Activated T-cell treated with anti-CD3 and anti-CD28 coated beads, Interleukin-2, amount 50 U/mL, for 4 hours (primary cell): ENCODE results near the gene SKAP2. TPM values are rescaled to one million over a fixed set of nuclear protein-coding genes. Genes with fewer than 3 reads are reported as not detected.

Experiments used
- ATAC-seq, 2 donors: fragments of 200-7000 bp; cut with Tn5 transposase; one replicate each; pipeline ENCODE4 v1.10.0; 2021
- DNase-seq: peaks from one replicate; pipeline ENCODE4 v3.0.0-alpha.2; 2020
- H3K27me3 Mint-ChIP-seq: one replicate; pipeline ENCODE4 v1.8.0; 2021; ENCODE audit warnings: low read depth, mixed read lengths
- H3K36me3 Mint-ChIP-seq: one replicate; pipeline ENCODE4 v1.8.0; 2022; ENCODE audit warnings: mixed read lengths; ENCODE audit not compliant: insufficient read depth
- H3K4me1 Mint-ChIP-seq: one replicate; pipeline ENCODE4 v1.8.0; 2021; ENCODE audit warnings: low read depth, mixed read lengths
- H3K4me3 Mint-ChIP-seq: one replicate; pipeline ENCODE4 v1.8.0; 2021; ENCODE audit warnings: mild to moderate bottlenecking, moderate library complexity, mixed read lengths
- H3K9me3 Mint-ChIP-seq: one replicate; pipeline ENCODE4 v1.8.0; 2021; ENCODE audit warnings: mixed read lengths
- total RNA-seq, 3 donors: library from RNA; stranded (reverse); gene quantifications; one replicate each; pipeline ENCODE4 v1.2.1, GENCODE V29; 2021

SKAP2 gene
- total RNA-seq, 3 donors from 2014 or later = 2.3 to 5.4 (median 4.1) TPM

- Mint-ChIP-seq H3K27me3 (peaks cover 3% of the 10 kb centered on the region), H3K4me3 (no peak overlapping the region), H3K9me3 (no peaks in the 10 kb centered on the region), H3K4me1 (no peaks in the 10 kb centered on the region), H3K36me3 (no peaks in the 10 kb centered on the region)
- ATAC-seq (no peak), DNase-seq (no peak)
These were observed 215.0 kb downstream of the SKAP2 start for GRCh38 chr7:26649388-26649787.

GRCh38 chr7:26648554-26648953 is 215.8 kb downstream of the SKAP2 start:
- Mint-ChIP-seq H3K4me1 (no peaks in the 10 kb centered on the region), H3K9me3 (no peaks in the 10 kb centered on the region), H3K36me3 (no peaks in the 10 kb centered on the region), H3K27me3 (peaks cover 3% of the 10 kb centered on the region), H3K4me3 (no peak overlapping the region)
- no peak for ATAC-seq
- no peak for DNase-seq

GRCh38 chr7:26646336-26647048 is 217.9 kb downstream of the SKAP2 start:
- peaks cover 1% of the 10 kb centered on the region for H3K27me3 Mint-ChIP-seq
- no peaks in the 10 kb centered on the region for H3K4me1 Mint-ChIP-seq
- DNase-seq (no peak), ATAC-seq (no peak)
- H3K4me3 Mint-ChIP-seq = no peak overlapping the region
- no peaks in the 10 kb centered on the region for H3K36me3 Mint-ChIP-seq
- H3K9me3 Mint-ChIP-seq = no peaks in the 10 kb centered on the region

GRCh38 chr7:26645121-26645520 is 219.3 kb downstream of the SKAP2 start:
- no peak overlapping the region for H3K4me3 Mint-ChIP-seq
- no peak for ATAC-seq
- H3K27me3 Mint-ChIP-seq = no peaks in the 10 kb centered on the region
- H3K36me3 Mint-ChIP-seq = no peaks in the 10 kb centered on the region
- H3K9me3 Mint-ChIP-seq = no peaks in the 10 kb centered on the region
- no peak for DNase-seq
- H3K4me1 Mint-ChIP-seq = no peaks in the 10 kb centered on the region

- no peaks in the 10 kb centered on the region for H3K9me3 Mint-ChIP-seq
- no peak overlapping the region for H3K4me3 Mint-ChIP-seq
- H3K4me1 Mint-ChIP-seq = no peaks in the 10 kb centered on the region
- H3K36me3 Mint-ChIP-seq = no peaks in the 10 kb centered on the region
- no peaks in the 10 kb centered on the region for H3K27me3 Mint-ChIP-seq
- ATAC-seq (no peak), DNase-seq (no peak)
These were observed 222.0 kb downstream of the SKAP2 start for GRCh38 chr7:26642416-26642815.

- DNase-seq = no peak
- H3K4me3 Mint-ChIP-seq = no peak overlapping the region
- ATAC-seq = no peak
- H3K27me3 Mint-ChIP-seq = peaks cover under 1% of the 10 kb centered on the region
- no peaks in the 10 kb centered on the region for H3K36me3 Mint-ChIP-seq
- H3K4me1 Mint-ChIP-seq = no peaks in the 10 kb centered on the region
- no peaks in the 10 kb centered on the region for H3K9me3 Mint-ChIP-seq
These were observed 224.7 kb downstream of the SKAP2 start for GRCh38 chr7:26639695-26640094.

GRCh38 chr7:26639111-26639510 is 225.3 kb downstream of the SKAP2 start:
- no peak for ATAC-seq
- Mint-ChIP-seq H3K36me3 (no peaks in the 10 kb centered on the region), H3K9me3 (no peaks in the 10 kb centered on the region), H3K4me1 (no peaks in the 10 kb centered on the region), H3K27me3 (peaks cover 3% of the 10 kb centered on the region), H3K4me3 (no peak overlapping the region)
- no peak for DNase-seq

- ATAC-seq (no peak), DNase-seq (no peak)
- H3K27me3 Mint-ChIP-seq = peaks cover 3% of the 10 kb centered on the region
- H3K4me3 Mint-ChIP-seq = no peak overlapping the region
- H3K4me1 Mint-ChIP-seq = peaks cover 5% of the 10 kb centered on the region
- no peaks in the 10 kb centered on the region for H3K36me3 Mint-ChIP-seq
- H3K9me3 Mint-ChIP-seq = no peaks in the 10 kb centered on the region
These were observed 226.2 kb downstream of the SKAP2 start for GRCh38 chr7:26638140-26638539.

GRCh38 chr7:26637610-26638009 is 226.8 kb downstream of the SKAP2 start:
- peaks cover 5% of the 10 kb centered on the region for H3K4me1 Mint-ChIP-seq
- no peak overlapping the region for H3K4me3 Mint-ChIP-seq
- ATAC-seq (no peak), DNase-seq (no peak)
- no peaks in the 10 kb centered on the region for H3K9me3 Mint-ChIP-seq
- no peaks in the 10 kb centered on the region for H3K36me3 Mint-ChIP-seq
- H3K27me3 Mint-ChIP-seq = peaks cover 3% of the 10 kb centered on the region

GRCh38 chr7:26636808-26637207 is 227.6 kb downstream of the SKAP2 start:
- DNase-seq (no peak), ATAC-seq (no peak)
- Mint-ChIP-seq H3K9me3 (no peaks in the 10 kb centered on the region), H3K27me3 (peaks cover 3% of the 10 kb centered on the region), H3K4me1 (peaks cover 5% of the 10 kb centered on the region), H3K4me3 (no peak overlapping the region), H3K36me3 (no peaks in the 10 kb centered on the region)

- H3K4me1 Mint-ChIP-seq = peaks cover 5% of the 10 kb centered on the region
- no peaks in the 10 kb centered on the region for H3K9me3 Mint-ChIP-seq
- ATAC-seq = no peak
- DNase-seq = no peak
- peaks cover 9% of the 10 kb centered on the region for H3K27me3 Mint-ChIP-seq
- no peaks in the 10 kb centered on the region for H3K36me3 Mint-ChIP-seq
- H3K4me3 Mint-ChIP-seq = no peak overlapping the region
These were observed 230.8 kb downstream of the SKAP2 start for GRCh38 chr7:26633557-26633956.

- peaks cover 5% of the 10 kb centered on the region for H3K4me1 Mint-ChIP-seq
- ATAC-seq (no peak), DNase-seq (no peak)
- H3K27me3 Mint-ChIP-seq = peaks cover 9% of the 10 kb centered on the region
- H3K36me3 Mint-ChIP-seq = no peaks in the 10 kb centered on the region
- H3K4me3 Mint-ChIP-seq = no peak overlapping the region
- no peaks in the 10 kb centered on the region for H3K9me3 Mint-ChIP-seq
These were observed 232.8 kb downstream of the SKAP2 start for GRCh38 chr7:26631601-26632000.

GRCh38 chr7:26630941-26631580 is 233.3 kb downstream of the SKAP2 start:
- Mint-ChIP-seq H3K4me3 (no peak overlapping the region), H3K36me3 (no peaks in the 10 kb centered on the region), H3K9me3 (no peaks in the 10 kb centered on the region), H3K27me3 (peaks cover 11% of the 10 kb centered on the region), H3K4me1 (peaks cover 5% of the 10 kb centered on the region)
- no peak for ATAC-seq
- DNase-seq = no peak

- no peak for ATAC-seq
- Mint-ChIP-seq H3K4me1 (peaks cover 5% of the 10 kb centered on the region), H3K27me3 (peaks cover 11% of the 10 kb centered on the region), H3K36me3 (no peaks in the 10 kb centered on the region), H3K9me3 (no peaks in the 10 kb centered on the region), H3K4me3 (no peak overlapping the region)
- no peak for DNase-seq
These were observed 234.0 kb downstream of the SKAP2 start for GRCh38 chr7:26630361-26630760.

GRCh38 chr7:26629696-26630095 is 234.7 kb downstream of the SKAP2 start:
- ATAC-seq (no peak), DNase-seq (no peak)
- no peaks in the 10 kb centered on the region for H3K9me3 Mint-ChIP-seq
- peaks cover 11% of the 10 kb centered on the region for H3K27me3 Mint-ChIP-seq
- H3K36me3 Mint-ChIP-seq = no peaks in the 10 kb centered on the region
- no peak overlapping the region for H3K4me3 Mint-ChIP-seq
- peaks cover 5% of the 10 kb centered on the region for H3K4me1 Mint-ChIP-seq
